Fibroblast of lung (primary cell): ENCODE data around the gene ADCK2. TPM values are rescaled to one million over a fixed set of nuclear protein-coding genes. Genes with fewer than 3 reads are reported as not detected.

ENCODE experiments used
- DNase-seq, 2 donors: peaks; one replicate each; pipeline versions ENCODE4 v3.0.0 to v3.0.0-alpha.2; 2010; ENCODE audit warnings: low read depth in 2 of 2
- H2AFZ ChIP-seq: 2 replicates; pipeline ENCODE4 v1.5.1; 2012; ENCODE audit warnings: low read length, control low read depth, inconsistent platforms
- H3K27ac ChIP-seq: 2 replicates; pipeline ENCODE4 v1.5.1; 2011; ENCODE audit warnings: low read length, control low read depth; ENCODE audit not compliant: insufficient read depth
- H3K27me3 ChIP-seq: 2 replicates; pipeline ENCODE4 v1.5.1; 2011; ENCODE audit warnings: mild to moderate bottlenecking, low read length; ENCODE audit not compliant: control insufficient read depth, insufficient read depth
- H3K36me3 ChIP-seq: 2 replicates; pipeline ENCODE4 v1.5.1; 2011; ENCODE audit warnings: low read length; ENCODE audit not compliant: control insufficient read depth, insufficient read depth
- H3K4me1 ChIP-seq: 2 replicates; pipeline ENCODE4 v1.5.1; 2011; ENCODE audit warnings: low read length; ENCODE audit not compliant: control insufficient read depth, insufficient read depth; ENCODE audit errors: extremely low read depth
- H3K4me2 ChIP-seq: 2 replicates; pipeline ENCODE4 v1.5.1; 2011; ENCODE audit warnings: low read length, control low read depth; ENCODE audit not compliant: insufficient read depth; ENCODE audit errors: extremely low read depth
- H3K4me3 ChIP-seq, 4 experiments: fragments of 200-600 bp in 1 of 4; sonication (generic) in 1 of 4; replicated peaks in 1 of 4; 2 replicates each; pipeline ENCODE4 v1.5.1; 2011 to 2016; ENCODE audit warnings: low read length in 4 of 4, low read depth in 3 of 4, mild to moderate bottlenecking in 3 of 4, control low read depth in 2 of 4, inconsistent platforms in 1 of 4, mixed read lengths in 1 of 4; ENCODE audit not compliant: insufficient read depth in 1 of 4; ENCODE audit errors: control extremely low read depth in 1 of 4
- H3K79me2 ChIP-seq: 2 replicates; pipeline ENCODE4 v1.5.1; 2012; ENCODE audit warnings: mild to moderate bottlenecking, low read length, inconsistent platforms; ENCODE audit not compliant: control insufficient read depth, insufficient read depth
- H3K9ac ChIP-seq: 2 replicates; pipeline ENCODE4 v1.5.1; 2011; ENCODE audit warnings: mild to moderate bottlenecking, low read length, control low read depth; ENCODE audit not compliant: insufficient read depth
- H3K9me3 ChIP-seq: 2 replicates; pipeline ENCODE4 v1.5.1; 2012; ENCODE audit warnings: low read depth, low read length; ENCODE audit not compliant: control insufficient read depth, insufficient read depth
- H4K20me1 ChIP-seq: 2 replicates; pipeline ENCODE4 v1.5.1; 2011; ENCODE audit warnings: low read length; ENCODE audit not compliant: control insufficient read depth, insufficient read depth; ENCODE audit errors: extremely low read depth
- EZH2 ChIP-seq: IDR thresholded peaks from 2 replicates; pipeline ENCODE4 v1.5.1; 2012; ENCODE audit warnings: low read length, control low read depth, mild to moderate bottlenecking; ENCODE audit errors: missing control alignments
- polyA plus RNA-seq, 2 donors: library from polyadenylated mRNA; depleted of rRNA in 1 of 2; stranded (reverse) in 1 of 2; unstranded in 1 of 2; fragments of >200 nt; gene quantifications; 2 replicates each; pipeline ENCODE4 v1.2.1, GENCODE V29; 2011 to 2012; ENCODE audit warnings: missing spikeins in 1 of 2
- total RNA-seq: library from RNA; depleted of rRNA; stranded (reverse); fragments of >200 nt; gene quantifications from 2 replicates; pipeline ENCODE4 v1.2.1, GENCODE V29; 2014
- TF ChIP-seq, protein P1 (sequence below), 2 donors: IDR thresholded peaks in 1 of 2; conservative IDR thresholded peaks in 1 of 2; 1 replicate in 1 of 2; 2 replicates in 1 of 2; pipeline ENCODE4 v1.5.1; 2011 to 2012; ENCODE audit warnings: low read length in 2 of 2, control low read depth in 1 of 2, inconsistent platforms in 1 of 2, low read depth in 1 of 2, mild to moderate bottlenecking in 1 of 2

The ADCK2 gene
- total and polyA plus RNA-seq, 2 donors (not counting 1 experiment from before 2014, with no cell fraction given): 7.1 to 37.5 TPM

DNA sequence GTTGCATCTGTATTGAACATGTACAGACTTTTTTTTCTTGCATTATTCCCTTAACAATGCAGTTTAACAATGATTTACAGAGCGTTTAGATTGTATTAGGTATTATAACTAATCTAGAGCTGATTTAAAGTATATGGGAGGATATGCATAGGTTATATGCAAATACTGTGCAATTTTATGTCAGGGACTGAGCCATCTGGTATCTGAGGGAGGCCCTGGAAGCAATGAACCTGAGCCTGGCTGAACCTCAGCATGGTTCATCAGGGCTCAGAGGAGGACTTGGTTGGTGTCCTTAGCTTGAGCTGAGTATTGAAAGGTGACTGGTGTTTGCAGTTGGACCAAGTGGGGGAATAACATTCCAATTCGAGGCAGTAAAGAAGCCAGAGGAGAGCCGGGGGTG lies 4.8 kb downstream of the ADCK2 start:
- no peak for DNase-seq
- H3K36me3 ChIP-seq: peaks cover 4% of the 10 kb centered on the region
- H4K20me1 ChIP-seq: no peaks in the 10 kb centered on the region
- H3K4me3 ChIP-seq: no peak overlapping the region
- H2AFZ ChIP-seq: no peak overlapping the region
- no peak overlapping the region for H3K4me2 ChIP-seq
- peaks cover 4% of the 10 kb centered on the region for H3K4me1 ChIP-seq
- H3K27me3 ChIP-seq: no peaks in the 10 kb centered on the region
- H3K9me3 ChIP-seq: no peaks in the 10 kb centered on the region
- H3K27ac ChIP-seq: no peak overlapping the region
- no peak for TF ChIP-seq EZH2
- TF ChIP-seq, protein P1, sequence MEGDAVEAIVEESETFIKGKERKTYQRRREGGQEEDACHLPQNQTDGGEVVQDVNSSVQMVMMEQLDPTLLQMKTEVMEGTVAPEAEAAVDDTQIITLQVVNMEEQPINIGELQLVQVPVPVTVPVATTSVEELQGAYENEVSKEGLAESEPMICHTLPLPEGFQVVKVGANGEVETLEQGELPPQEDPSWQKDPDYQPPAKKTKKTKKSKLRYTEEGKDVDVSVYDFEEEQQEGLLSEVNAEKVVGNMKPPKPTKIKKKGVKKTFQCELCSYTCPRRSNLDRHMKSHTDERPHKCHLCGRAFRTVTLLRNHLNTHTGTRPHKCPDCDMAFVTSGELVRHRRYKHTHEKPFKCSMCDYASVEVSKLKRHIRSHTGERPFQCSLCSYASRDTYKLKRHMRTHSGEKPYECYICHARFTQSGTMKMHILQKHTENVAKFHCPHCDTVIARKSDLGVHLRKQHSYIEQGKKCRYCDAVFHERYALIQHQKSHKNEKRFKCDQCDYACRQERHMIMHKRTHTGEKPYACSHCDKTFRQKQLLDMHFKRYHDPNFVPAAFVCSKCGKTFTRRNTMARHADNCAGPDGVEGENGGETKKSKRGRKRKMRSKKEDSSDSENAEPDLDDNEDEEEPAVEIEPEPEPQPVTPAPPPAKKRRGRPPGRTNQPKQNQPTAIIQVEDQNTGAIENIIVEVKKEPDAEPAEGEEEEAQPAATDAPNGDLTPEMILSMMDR (conservative IDR thresholded peaks at IDR 0.05 in 1 of 2, IDR thresholded peaks at IDR 0.05 in 1 of 2; ENCODE audit: low read depth in 1 of 2, low read length in 2 of 2): no peak
- H3K9ac ChIP-seq: no peak overlapping the region
- H3K79me2 ChIP-seq: no peaks in the 10 kb centered on the region

DNA sequence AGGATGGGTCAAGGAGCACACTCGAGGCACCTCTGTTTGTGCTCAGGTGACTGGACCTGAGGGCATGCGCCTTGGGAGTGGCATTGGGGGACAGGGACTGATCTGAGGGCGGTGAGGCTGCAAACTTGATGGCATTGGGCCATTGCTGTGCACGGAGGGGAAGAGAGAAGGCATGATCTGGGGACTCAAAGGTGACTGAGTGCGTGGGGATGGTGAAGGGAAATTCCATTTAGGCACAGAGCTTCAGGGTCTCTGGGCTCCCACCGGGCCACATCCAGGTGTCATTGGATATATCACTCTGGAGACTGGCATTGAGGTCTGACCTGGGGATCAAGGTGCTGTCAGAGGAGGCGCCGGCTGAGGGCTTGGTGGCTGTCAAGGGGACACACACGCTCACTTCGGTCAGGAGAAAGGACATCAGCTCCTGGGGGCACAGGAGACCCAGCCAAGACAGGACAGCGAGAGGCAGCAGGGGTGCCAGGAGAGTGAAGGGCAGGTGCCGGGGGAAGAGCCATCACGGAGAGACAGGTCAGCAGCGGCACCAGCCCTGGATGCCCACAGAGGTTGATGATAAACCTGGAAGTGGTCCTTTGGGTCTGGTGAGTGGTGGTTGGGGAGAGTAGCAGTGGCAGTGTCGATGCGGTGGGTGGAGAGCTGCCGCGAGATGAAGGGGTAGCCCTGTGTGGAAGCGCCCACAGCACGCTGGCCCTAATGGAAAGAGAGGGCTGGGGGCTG lies 5.5 kb downstream of the ADCK2 start:
- Histone ChIP-seq H3K27ac (no peak overlapping the region), H4K20me1 (no peaks in the 10 kb centered on the region), H3K4me1 (peaks cover 4% of the 10 kb centered on the region), H3K36me3 (peaks cover 4% of the 10 kb centered on the region), H3K9ac (no peak overlapping the region), H3K4me2 (no peak overlapping the region), H3K4me3 (no peak overlapping the region), H2AFZ (no peak overlapping the region), H3K27me3 (no peaks in the 10 kb centered on the region), H3K79me2 (no peaks in the 10 kb centered on the region), H3K9me3 (no peaks in the 10 kb centered on the region)
- no peak for TF ChIP-seq EZH2
- TF ChIP-seq, protein P1 (conservative IDR thresholded peaks at IDR 0.05 in 1 of 2, IDR thresholded peaks at IDR 0.05 in 1 of 2; ENCODE audit: low read depth in 1 of 2, low read length in 2 of 2): no peak
- DNase-seq: no peak

DNA sequence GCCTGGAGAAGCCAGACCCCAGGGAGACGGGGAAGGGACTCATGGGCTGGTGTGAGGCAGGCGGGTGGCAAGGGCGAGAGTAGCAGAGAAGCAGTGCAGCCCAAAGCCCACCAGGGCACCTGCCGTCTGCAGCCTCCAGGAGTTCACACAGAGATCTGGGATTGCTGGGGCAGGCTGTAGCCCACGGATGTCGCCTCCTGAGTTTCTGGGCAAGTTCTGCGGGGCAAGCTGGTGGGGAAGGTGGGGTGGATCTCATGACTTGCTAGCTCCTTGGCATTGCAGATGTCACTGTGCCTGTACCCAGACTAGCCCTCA lies 6.0 kb downstream of the ADCK2 start:
- Histone ChIP-seq H3K4me2 (no peak overlapping the region), H3K79me2 (no peaks in the 10 kb centered on the region), H3K4me3 (no peak overlapping the region), H2AFZ (no peak overlapping the region), H3K27me3 (no peaks in the 10 kb centered on the region), H3K27ac (no peak overlapping the region), H4K20me1 (no peaks in the 10 kb centered on the region), H3K4me1 (peaks cover 4% of the 10 kb centered on the region), H3K36me3 (peaks cover 4% of the 10 kb centered on the region), H3K9ac (no peak overlapping the region), H3K9me3 (no peaks in the 10 kb centered on the region)
- TF ChIP-seq, protein P1 (conservative IDR thresholded peaks at IDR 0.05 in 1 of 2, IDR thresholded peaks at IDR 0.05 in 1 of 2; ENCODE audit: low read depth in 1 of 2, low read length in 2 of 2): no peak
- TF ChIP-seq EZH2: no peak
- DNase-seq: no peak
